Jurkat, Clone E6-1 (cell line): ENCODE measurements around the gene PDE11A. TPM values are rescaled to one million over a fixed set of nuclear protein-coding genes. Genes with fewer than 3 reads are reported as not detected.
"Not testable (repeated sequence)": the region's sequence is repeated elsewhere in the genome, so short reads cannot be mapped to it uniquely, and the experiment has no call there.

ENCODE experiments used
- DNase-seq: peaks from one replicate; pipeline ENCODE4 v3.0.0-alpha.2; 2011; ENCODE audit warnings: low read depth, low spot score
- H3K4me3 ChIP-seq: 2 replicates; pipeline ENCODE4 v1.5.1; 2011; ENCODE audit warnings: mild to moderate bottlenecking, low read length, control low read depth, moderate library complexity
- polyA plus RNA-seq: library from polyadenylated mRNA; unstranded; fragments of >200 nt; gene quantifications from one replicate; pipeline ENCODE4 v1.2.1, GENCODE V29; 2012; ENCODE audit warnings: missing spikeins; ENCODE audit not compliant: insufficient read length, insufficient read depth

The PDE11A gene
- not detected for polyA plus RNA-seq

DNA sequence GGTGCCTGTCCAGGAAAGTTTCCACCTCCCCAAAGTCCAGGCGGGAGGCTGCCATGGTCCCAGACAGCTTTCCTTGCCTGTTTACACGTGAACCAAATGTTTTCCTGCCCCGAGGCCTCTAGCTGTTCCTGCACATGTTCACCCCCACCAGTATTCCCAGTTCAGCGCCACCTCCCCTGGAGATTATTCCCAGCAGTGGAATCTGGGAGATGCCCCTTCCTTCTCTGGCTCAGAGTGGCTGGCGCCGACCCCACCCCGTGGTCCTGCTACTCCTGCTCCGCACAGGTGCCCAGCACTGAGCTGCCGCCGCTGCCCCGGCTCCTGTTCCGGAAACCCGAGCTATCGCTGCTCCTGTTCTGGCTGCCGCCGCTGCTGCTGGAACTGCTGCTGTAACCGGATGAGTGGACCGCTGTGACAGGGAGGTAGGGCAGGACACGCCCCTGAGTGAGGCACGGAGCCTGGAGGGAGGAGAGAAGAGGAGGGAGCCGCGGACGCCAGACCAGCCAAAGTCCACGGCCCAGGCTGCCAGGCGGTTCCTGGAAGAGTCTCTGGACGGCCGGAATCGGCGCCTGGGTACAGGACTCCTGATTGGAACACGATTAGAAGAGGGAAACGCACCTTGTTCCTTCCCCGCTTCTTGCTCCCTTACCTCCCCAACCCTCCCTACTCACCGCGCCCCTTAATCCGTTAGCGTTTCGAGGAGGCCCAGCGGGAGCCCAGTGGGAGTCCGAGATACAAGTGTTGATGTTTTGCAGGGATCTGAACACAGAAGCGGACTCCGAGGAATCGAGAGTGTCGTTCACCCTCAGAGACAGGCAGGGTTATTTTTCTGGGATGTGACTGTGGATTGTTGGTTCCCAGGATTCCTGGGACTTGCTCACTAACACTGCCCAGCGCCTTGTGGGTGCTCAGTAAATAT lies at the start of gene PDE11A:
Gene PDE11A (minus strand): TSS at position 395 of the 919 bp plus-strand sequence. CDS start 340 bp downstream, at position 55.
- H3K4me3 ChIP-seq: no peak within 1 kb of the TSS
- no peak for DNase-seq

DNA sequence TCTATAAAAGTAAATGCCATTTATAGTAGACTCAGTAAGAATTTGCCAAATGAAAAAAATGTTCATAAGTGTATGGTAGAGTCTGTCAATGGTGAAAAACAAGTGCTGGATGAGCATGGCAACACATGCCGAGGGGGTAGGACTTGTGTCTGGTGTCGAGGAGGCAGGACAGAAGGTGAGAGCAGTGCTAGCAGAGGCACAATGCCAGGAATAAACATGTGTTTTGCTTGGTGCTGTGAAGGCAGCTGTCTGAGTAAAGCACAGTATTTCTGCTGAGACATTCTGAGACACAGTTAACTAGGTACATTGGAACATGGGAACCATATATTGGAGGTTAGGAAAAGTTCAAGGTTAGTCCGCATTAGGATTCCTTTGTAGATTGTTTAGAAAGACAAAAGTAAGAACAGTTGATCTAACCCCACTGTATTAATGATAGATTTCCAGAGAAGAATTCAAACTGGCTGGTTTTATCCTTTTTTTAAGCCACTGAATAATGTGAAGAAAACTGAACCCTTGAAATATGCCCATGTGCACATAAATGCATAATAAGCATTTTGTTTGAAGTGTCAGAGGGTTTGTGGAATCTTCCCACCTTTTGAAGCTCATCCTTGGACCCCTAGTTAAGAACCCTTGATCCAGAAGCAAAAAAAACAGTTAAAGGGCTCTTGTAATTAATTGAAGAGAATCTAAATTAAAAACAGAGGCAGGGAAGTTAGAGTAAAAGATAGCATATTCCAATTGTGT lies 46.8 kb upstream of the PDE11A start:
- H3K4me3 ChIP-seq: no peak overlapping the region
- DNase-seq: no peak

DNA sequence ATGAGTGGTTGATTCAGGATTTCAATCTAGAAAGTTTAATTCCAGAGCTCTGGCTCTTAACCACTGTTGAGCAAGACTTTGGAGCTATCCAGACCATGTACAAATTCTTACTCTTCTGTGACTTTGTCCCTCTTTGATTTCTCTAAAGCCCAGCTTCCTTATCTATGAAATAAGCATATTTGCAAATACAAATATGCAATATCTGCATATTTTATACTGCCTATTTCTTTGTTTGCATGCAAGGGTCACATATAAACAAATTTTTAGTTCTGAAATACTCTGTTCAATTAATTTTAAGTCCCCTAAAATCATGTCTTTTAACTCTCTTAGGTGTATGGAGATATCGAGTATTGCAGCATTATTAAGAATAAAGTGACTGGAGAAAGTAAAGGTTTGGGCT lies 45.1 kb upstream of the PDE11A start:
- no peak for DNase-seq
- H3K4me3 ChIP-seq: no peak overlapping the region

DNA sequence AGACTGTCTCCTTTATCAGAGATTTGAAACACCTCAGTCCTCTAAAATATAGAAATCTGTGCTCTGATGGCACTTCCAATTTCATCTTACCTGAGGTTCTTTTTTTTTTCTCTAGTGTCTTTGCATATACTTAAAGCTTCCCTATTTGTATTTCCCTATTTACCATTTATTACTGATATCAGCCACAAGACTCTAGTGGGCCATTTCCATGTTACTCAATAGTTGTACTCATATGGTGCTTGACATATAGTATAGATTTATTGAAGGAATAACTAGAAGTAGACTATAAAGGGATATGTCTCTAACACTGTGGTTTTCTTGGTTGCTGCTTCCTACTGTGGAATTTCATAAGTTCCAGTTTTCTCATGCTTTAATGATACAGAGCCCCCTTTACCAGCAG lies 42.7 kb upstream of the PDE11A start:
- no peak for DNase-seq
- no peak overlapping the region for H3K4me3 ChIP-seq

DNA sequence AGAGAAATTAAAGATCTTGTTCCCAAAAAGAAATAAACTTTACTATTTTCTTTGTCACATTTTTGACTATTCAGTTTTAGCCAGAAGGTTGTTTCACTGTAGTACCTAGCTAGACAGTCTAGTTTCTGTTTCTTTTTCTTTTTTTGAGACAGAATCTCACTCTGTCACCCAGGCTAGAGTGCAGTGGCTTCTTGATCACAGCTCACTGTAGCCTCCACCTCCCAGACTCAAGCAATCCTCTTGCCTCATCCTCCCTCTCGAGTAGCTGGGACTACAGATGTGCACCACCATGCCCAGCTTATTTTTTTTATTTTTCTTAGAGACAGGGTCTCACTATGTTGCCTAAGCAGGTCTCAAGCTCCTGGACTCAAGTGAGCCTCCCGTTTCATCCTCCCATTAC lies 41.9 kb upstream of the PDE11A start:
- H3K4me3 ChIP-seq: no peak overlapping the region
- no peak for DNase-seq

DNA sequence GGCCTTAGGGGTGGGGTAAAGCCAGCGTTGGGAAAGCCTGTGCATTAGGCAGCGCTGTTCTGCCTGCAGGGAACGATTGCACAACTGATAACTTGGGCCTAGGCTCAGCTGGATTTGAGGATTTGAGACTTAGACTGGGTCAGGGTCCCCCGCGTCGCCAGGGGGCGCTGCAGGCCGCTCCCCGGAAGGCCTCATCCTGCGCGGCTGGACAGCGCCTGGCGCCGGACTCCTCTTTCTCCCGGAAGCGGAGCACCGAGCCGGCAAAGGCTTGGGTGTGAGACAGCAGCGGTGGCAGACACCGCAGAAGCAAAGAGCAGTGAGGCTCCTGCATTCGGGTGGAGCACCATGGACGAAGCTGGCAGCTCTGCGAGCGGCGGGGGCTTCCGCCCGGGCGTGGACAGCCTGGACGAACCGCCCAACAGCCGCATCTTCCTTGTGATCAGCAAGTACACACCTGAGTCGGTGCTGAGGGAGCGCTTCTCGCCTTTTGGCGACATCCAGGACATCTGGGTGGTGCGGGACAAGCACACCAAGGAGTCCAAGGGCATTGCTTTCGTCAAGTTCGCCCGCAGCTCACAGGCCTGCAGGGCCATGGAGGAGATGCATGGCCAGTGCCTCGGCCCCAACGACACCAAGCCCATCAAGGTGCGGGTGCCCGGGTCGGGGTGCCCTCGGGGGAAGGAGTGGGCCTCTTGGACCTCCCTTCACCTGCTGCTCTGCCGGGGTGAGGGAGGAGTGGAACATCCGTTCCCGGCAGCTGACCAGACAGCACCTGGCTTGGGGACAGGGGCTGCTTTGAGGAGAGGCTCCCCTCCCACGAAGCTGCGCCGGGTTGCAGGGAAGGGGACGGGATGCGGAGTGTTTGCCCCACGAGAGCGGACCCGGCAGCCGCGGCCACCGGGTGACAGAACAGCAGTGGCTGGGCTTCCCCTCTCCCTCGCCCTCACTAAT lies 39.9 kb upstream of the PDE11A start, which contains the start of gene RBM45:
Gene RBM45 (plus strand): TSS at position 236 of the 951 bp plus-strand sequence. CDS start 110 bp downstream, at position 346.
- peak; percentile 72 for DNase-seq

DNA sequence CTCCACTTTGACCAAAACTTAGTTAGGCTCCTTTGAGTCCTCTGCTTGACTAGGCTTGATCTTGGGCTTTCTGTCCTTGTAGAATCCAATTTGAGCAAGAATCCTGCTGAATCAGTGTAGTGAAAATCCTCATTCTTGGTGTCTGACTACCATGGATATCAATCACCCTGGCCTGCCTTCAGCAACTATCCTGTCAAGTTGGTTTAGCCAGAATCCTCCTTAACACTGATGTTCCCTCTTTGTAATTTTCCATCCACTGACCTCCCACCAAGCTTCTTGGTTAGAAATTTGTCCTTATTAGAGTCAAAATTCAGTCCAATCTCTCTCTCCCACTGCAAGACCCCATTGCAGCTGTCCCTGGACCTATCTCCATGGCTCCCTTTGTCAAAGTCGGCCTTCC lies 39.2 kb upstream of the PDE11A start:
- DNase-seq: no peak
- peak overlapping the region; percentile 92 for H3K4me3 ChIP-seq

More for the DNA sequence above, 39.9 kb upstream of the PDE11A start, which contains the start of gene RBM45:
- peak within 1 kb of the TSS; percentile 92 for H3K4me3 ChIP-seq

DNA sequence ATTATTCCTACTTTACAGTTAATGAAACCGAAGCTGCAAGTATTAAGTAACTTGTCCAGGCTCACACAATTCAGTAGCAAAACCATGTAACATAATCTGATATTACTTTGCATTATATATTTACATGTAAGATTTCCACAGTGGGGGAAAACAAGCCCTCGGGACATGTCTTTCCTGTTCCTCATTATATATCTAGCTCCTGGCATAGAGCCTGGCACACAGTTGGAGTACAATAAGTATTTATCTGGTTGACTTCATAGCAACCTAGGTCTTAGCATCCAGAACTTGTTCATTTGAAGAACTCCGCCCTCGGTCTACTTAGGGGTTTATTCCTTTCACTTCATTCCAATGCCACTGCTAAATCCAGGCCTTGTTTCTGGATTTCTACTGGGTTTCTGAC lies 38.1 kb upstream of the PDE11A start:
- H3K4me3 ChIP-seq: no peak overlapping the region
- no peak for DNase-seq

DNA sequence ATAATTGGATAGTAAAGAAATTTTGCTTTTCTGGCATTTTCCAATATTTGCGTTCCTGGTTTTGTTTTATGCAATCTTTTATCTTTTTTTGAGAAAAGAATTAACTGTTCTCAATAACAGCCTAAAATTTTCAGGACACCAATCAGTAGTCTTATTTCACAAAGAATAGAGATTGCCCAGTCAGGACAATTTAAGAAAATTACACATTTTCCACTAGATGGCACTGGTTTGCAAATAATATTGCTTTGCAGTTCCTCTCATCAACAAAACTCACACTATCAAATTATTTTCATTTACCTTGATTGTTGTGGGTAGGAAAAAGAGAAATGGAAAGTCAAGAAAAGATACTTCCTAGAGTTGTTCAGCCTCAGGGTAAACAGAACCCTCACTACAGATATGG lies 37.2 kb upstream of the PDE11A start:
- DNase-seq: peak; percentile 55
- H3K4me3 ChIP-seq: no peak overlapping the region

DNA sequence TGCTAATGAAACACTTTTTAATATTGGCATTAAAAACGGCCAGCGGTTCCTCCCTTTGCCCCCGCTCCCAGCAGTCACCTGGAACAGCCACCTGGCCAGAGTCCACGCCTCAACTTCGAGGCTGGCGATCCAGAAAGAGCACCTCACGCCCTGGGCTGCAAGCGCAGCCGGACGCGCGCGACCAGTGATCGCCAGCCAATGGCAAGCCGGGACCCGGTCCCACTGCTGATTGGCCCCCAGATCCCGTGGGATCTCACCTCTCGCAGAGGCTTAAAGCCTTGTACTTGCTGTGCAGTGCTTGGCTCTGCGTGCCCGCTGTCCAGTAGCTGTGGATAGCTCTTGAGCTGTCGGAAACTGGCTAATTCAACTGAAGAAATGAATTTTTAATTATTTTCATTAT lies 35.6 kb upstream of the PDE11A start:
- DNase-seq: no peak
- H3K4me3 ChIP-seq: no peak overlapping the region

DNA sequence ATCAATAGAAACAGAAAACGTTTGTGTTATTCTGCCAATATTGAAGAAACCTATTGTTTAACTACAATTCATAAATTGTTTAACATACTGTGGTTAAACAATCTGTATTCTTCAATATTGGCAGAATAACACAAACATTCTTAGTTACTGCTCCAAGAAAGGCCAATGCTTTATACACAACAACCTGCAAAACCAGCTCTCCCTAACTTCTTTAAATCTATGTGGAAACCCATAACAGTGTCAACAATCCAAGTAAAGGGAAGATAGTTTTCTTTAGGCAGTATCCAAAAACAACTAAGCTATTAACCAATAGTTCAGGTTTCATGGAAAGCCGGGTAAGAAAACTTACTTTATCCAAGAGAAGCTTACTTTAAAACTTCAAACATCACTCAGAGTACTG lies 33.5 kb upstream of the PDE11A start:
- DNase-seq: no peak
- no peak overlapping the region for H3K4me3 ChIP-seq

DNA sequence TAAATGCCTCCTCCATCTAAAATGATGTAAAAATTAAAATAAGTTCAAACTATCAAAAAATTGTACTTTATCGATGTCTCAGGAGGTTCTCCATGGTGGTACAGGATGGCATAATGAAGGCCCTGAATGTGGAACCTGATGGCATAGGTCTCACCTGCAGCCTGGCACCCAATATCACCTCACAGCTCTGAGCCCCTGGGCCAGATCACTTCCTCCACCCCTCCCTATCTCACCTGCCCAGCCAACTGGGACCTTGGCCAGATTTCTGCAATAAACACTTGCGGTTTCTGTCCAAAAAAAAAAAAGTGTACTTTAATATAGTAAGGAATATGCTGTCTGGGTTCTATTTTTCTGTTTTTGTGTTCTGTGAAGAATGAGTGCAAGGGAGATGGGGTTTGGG lies 33.0 kb upstream of the PDE11A start:
- DNase-seq: no peak
- H3K4me3 ChIP-seq: no peak overlapping the region

DNA sequence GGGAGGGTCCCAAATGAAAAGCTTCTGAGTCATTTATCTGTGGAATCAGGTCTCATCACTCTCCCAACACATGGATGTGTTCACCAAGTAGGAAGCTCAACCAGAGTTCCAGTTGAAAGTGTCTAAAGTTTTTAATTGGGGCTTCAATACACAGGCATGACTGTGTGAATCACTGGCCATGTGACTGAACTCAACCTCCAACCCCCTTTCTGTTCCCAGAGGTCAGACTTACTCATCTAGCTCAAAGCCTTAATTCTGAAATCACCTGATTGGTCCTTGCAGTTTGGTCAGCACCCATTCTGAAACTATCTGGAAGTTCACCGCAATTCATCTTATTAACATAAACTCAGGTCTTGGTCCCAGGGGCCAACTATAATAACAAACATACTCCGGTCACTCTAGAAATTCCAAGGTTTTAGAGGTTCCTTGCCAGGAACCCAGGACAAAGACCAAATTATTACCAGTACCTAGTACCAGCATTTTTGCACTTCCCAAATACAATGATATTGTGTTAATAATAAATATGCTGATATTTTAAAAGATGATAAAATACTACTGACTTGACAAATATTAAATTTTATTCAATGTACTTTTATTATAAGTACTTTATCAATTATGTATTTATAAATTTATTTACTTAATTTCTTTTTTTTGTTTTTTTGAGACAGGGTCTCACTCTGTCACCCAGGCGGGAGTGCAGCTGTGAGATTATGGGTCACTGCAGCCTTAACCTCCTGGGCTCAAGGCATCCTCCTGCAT lies 28.9 kb upstream of the PDE11A start:
- no peak for DNase-seq

DNA sequence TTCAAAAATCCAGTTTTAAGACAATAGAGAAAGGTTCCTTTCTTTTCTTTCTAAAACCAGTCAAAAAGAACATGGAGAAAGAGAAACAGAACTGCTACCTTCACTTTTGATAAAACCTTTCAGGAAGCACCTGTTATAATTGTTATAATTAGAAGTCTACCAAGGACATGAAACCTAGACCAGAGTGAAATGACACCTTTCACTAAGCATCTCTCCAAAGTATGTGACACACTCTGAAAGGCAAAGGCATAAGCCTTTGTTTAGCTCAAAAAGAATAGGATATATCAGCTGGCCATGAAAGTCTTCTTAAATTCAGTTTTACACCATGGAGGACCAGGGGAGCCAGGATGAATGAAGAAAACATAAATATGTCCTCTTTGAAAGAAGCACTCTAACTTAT lies 20.9 kb upstream of the PDE11A start:
- DNase-seq: no peak
- H3K4me3 ChIP-seq: no peak overlapping the region

More for the DNA sequence above, 28.9 kb upstream of the PDE11A start:
- H3K4me3 ChIP-seq: no peak overlapping the region

DNA sequence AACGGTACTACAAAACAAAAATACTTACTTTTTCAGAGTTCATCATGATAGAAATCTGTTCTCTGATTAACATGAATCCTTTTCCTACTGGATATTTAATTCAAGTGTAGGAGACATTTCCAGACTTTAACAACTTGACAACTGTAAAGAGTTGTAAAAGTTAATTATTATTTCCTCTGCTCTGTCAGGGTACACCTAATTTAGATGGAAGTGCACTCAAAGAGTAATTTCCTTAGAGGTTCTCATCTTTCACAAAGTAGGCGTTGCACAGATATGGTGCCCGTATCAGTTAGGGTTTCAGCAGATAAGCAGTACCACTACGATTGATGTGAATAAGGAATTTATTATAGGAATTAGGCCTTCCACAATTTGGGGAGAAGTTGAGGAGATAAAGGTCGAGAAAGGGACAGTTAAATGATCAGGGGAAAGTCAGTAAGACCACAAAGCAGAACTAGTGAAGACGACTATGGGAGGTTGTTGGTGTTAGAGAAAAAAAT lies 16.2 kb upstream of the PDE11A start:
- DNase-seq: no peak
- no peak overlapping the region for H3K4me3 ChIP-seq

DNA sequence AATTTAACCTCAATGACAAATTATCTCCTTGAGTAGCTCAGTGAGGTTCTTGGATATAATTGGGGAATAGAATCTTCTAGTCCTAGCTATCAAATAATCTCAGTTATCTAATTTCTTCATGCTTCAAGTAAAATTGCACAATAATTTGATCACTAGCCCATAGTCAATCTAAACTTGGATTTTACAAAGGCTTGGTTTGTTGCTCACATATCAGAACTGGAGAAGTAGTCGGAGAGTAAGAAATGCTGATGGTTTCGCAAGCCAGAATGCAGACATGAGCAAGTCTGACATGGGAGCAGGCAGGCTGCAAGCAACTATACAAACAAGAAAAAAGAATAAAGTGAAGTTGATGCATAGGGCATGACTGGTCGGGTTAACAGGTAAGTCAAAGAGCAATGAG lies 11.7 kb upstream of the PDE11A start:
- no peak overlapping the region for H3K4me3 ChIP-seq
- DNase-seq: no peak

DNA sequence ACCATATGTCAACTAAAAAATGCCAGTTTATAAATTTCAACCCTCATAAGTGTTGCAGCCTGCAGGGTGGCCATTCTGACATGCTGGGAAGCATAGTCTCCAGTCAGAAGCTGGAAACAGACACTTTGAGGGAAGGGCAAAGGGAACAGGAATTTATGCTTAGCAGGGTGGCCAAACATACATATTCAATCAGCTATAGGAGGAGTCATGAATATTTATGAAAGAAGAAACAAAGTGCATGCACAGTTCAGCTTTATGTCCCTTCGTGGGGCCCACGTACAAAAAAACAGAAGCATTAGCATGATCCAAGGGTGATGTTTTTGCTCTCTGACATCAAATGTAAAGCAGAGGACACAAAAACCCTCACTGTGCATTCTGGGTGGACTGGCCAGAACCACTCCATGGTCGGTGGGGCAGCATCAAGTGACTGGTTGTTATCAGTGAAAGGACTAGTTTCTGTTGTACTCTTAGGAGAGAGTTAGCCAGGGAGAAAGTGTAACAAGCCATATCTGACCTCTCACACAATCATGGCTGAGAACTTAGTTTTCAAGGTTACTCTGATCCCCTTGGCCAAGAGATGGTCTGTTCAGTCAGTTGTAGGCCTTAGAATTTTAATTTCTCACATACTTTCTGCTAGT lies 9.9 kb upstream of the PDE11A start:
- no peak overlapping the region for H3K4me3 ChIP-seq
- no peak for DNase-seq

DNA sequence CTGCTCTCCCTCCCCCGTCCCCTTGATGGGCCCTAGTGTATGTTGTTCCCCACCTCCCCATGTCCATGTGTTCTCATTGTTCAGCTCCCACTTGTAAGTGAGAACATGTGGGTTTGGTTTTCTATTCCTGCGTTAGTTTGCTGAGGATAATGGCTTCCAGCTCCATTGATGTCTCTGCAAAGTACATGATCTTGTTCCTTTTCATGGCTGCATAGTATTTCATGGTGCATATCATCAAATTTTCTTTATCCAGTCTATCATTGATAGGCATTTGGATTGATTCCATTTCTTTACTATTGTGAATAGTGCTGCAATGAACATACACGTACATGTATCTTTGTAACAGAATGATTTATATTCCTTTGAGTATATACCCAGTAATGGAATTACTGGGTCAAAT lies 6.7 kb upstream of the PDE11A start:
- not testable (repeated sequence) for DNase-seq, H3K4me3 ChIP-seq
